GM19328 (cell line): ENCODE data around the gene BMAL1.
"Not testable (repeated sequence)": the region's sequence is repeated elsewhere in the genome, so short reads cannot be mapped to it uniquely, and the experiment has no call there.

Source experiments
- ATAC-seq: cut with Tn5 transposase; IDR thresholded peaks from one replicate; pipeline ENCODE4 v1.9.1; 2021; ENCODE audit warnings: mild to moderate bottlenecking, moderate library complexity; ENCODE audit not compliant: unreplicated experiment

BMAL1 gene

GRCh38 chr11:13436836-13437235 lies 159.2 kb downstream of the BMAL1 start:
- not testable (repeated sequence) for ATAC-seq
